ENCODE data around the gene EMC7.

GRCh38 chr15:34116620-34117019, 15.0 kb upstream of the EMC7 start:
- TF ChIP-seq CTCF (IDR thresholded peaks at IDR 0.05) = no peak
- no peak for TF ChIP-seq POLR2A (IDR thresholded peaks at IDR 0.05)
